KMS-11 (cell line): Measurements from ENCODE around the gene SLC24A4.

Source experiments
- H2AFZ ChIP-seq: fragments of 200-600 bp; sonication (generic); 2 replicates; pipeline ENCODE4 v1.6.1; 2016; ENCODE audit warnings: antibody characterized with exemption, mixed run types, low read depth
- H3K27ac ChIP-seq: fragments of 200-600 bp; sonication (generic); 2 replicates; pipeline ENCODE4 v1.6.1; 2016; ENCODE audit warnings: mild to moderate bottlenecking, mixed run types
- H3K27me3 ChIP-seq: fragments of 200-600 bp; sonication (generic); 2 replicates; pipeline ENCODE4 v1.6.1; 2017; ENCODE audit warnings: mild to moderate bottlenecking, low read depth, mixed run types, moderate library complexity; ENCODE audit not compliant: insufficient read depth
- H3K36me3 ChIP-seq: fragments of 200-600 bp; sonication (generic); 2 replicates; pipeline ENCODE4 v1.6.1; 2017; ENCODE audit warnings: mild to moderate bottlenecking, mixed run types; ENCODE audit not compliant: insufficient read depth
- H3K4me1 ChIP-seq: fragments of 200-600 bp; sonication (generic); 2 replicates; pipeline ENCODE4 v1.6.1; 2016; ENCODE audit warnings: mild to moderate bottlenecking, low read depth, mixed run types; ENCODE audit not compliant: poor library complexity, severe bottlenecking
- H3K4me2 ChIP-seq: fragments of 200-600 bp; sonication (generic); 2 replicates; pipeline ENCODE4 v1.7.0; 2016; ENCODE audit warnings: mild to moderate bottlenecking, mixed run types
- H3K4me3 ChIP-seq: fragments of 200-600 bp; sonication (generic); IDR thresholded peaks from 2 replicates; pipeline ENCODE4 v1.6.1; 2017; ENCODE audit warnings: low read depth, low read length, mixed read lengths; ENCODE audit not compliant: insufficient read depth
- H3K79me2 ChIP-seq: fragments of 200-600 bp; sonication (generic); 2 replicates; pipeline ENCODE4 v1.6.1; 2016; ENCODE audit warnings: low read depth, mixed run types; ENCODE audit not compliant: insufficient read depth
- H3K9ac ChIP-seq: fragments of 200-600 bp; sonication (generic); 2 replicates; pipeline ENCODE4 v1.6.1; 2016; ENCODE audit warnings: mild to moderate bottlenecking, mixed run types
- H4K20me1 ChIP-seq: fragments of 200-600 bp; sonication (generic); 2 replicates; pipeline ENCODE4 v1.6.1; 2016; ENCODE audit warnings: mild to moderate bottlenecking, mixed run types; ENCODE audit not compliant: insufficient read depth
- TF ChIP-seq, protein P1 (sequence below): fragments of 200-600 bp; sonication (generic); conservative IDR thresholded peaks from 2 replicates; pipeline ENCODE4 v1.6.1; 2017; ENCODE audit warnings: low read depth, mild to moderate bottlenecking, antibody characterized with exemption, low read length, moderate library complexity, mixed read lengths

Gene SLC24A4

GRCh38 chr14:92452471-92452870 lies 129.5 kb downstream of the SLC24A4 start:
- H3K27me3 ChIP-seq, result no peaks in the 10 kb centered on the region
- H2AFZ ChIP-seq, result no peak overlapping the region
- H3K4me2 ChIP-seq, result no peak overlapping the region
- H3K4me3 ChIP-seq, result no peak overlapping the region
- H4K20me1 ChIP-seq, result no peaks in the 10 kb centered on the region
- TF ChIP-seq, protein P1, sequence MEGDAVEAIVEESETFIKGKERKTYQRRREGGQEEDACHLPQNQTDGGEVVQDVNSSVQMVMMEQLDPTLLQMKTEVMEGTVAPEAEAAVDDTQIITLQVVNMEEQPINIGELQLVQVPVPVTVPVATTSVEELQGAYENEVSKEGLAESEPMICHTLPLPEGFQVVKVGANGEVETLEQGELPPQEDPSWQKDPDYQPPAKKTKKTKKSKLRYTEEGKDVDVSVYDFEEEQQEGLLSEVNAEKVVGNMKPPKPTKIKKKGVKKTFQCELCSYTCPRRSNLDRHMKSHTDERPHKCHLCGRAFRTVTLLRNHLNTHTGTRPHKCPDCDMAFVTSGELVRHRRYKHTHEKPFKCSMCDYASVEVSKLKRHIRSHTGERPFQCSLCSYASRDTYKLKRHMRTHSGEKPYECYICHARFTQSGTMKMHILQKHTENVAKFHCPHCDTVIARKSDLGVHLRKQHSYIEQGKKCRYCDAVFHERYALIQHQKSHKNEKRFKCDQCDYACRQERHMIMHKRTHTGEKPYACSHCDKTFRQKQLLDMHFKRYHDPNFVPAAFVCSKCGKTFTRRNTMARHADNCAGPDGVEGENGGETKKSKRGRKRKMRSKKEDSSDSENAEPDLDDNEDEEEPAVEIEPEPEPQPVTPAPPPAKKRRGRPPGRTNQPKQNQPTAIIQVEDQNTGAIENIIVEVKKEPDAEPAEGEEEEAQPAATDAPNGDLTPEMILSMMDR, result no peak
- H3K4me1 ChIP-seq, result no peaks in the 10 kb centered on the region
- H3K36me3 ChIP-seq, result no peaks in the 10 kb centered on the region
- no peak overlapping the region for H3K9ac ChIP-seq
- H3K27ac ChIP-seq, result no peak overlapping the region
- no peaks in the 10 kb centered on the region for H3K79me2 ChIP-seq

DNA sequence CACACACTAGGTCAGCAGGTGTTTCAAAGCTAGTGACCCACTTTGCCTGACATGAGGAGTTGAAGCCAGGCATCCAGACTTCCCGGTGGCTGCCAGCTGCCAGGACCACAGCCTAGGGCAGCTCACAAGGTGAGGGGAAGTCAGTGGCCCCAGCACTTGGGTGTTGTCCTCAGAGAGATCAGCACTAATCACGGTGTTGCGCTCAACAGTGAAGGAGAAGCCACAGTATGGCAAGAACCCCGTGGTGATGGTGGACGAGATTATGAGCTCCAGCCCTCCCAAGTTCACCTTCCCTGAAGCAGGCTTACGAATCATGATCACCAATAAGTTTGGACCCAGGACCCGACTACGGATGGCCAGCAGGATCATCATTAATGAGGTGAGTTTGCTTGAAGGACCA lies 130.7 kb downstream of the SLC24A4 start:
- Histone ChIP-seq H3K9ac (no peak overlapping the region), H3K27ac (no peak overlapping the region)
- TF ChIP-seq, protein P1, result no peak

DNA sequence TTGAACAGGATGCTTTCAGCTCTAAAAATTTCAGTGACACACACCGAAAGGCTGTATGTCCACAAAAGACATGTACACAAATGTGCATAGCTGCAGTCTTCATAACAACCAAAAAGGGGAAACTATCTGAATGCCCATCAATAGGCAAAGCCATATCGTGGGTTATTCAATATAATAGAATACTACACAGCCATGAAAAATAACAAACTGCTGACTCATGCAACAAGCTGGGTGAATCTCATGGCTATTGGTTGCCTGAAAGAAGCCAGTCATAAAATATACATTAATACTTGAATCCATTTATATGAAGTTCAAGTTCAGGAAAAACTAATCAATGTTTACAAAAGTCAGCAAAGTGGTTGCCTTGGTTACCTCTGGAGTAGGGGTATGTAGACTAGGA lies 132.3 kb downstream of the SLC24A4 start:
- no peaks in the 10 kb centered on the region for H3K79me2 ChIP-seq
- no peak overlapping the region for H3K4me2 ChIP-seq
- H3K27me3 ChIP-seq, result no peaks in the 10 kb centered on the region
- no peaks in the 10 kb centered on the region for H3K4me1 ChIP-seq
- no peak overlapping the region for H2AFZ ChIP-seq
- H3K4me3 ChIP-seq, result no peak overlapping the region
- TF ChIP-seq, protein P1, result no peak
- no peaks in the 10 kb centered on the region for H4K20me1 ChIP-seq
- H3K9ac ChIP-seq, result no peak overlapping the region
- no peak overlapping the region for H3K27ac ChIP-seq
- no peaks in the 10 kb centered on the region for H3K36me3 ChIP-seq

More for the DNA sequence above, 130.7 kb downstream of the SLC24A4 start:
- Histone ChIP-seq H3K79me2 (no peaks in the 10 kb centered on the region), H3K4me1 (no peaks in the 10 kb centered on the region), H4K20me1 (no peaks in the 10 kb centered on the region), H3K36me3 (no peaks in the 10 kb centered on the region), H2AFZ (no peak overlapping the region), H3K27me3 (no peaks in the 10 kb centered on the region), H3K4me2 (no peak overlapping the region), H3K4me3 (no peak overlapping the region)

DNA sequence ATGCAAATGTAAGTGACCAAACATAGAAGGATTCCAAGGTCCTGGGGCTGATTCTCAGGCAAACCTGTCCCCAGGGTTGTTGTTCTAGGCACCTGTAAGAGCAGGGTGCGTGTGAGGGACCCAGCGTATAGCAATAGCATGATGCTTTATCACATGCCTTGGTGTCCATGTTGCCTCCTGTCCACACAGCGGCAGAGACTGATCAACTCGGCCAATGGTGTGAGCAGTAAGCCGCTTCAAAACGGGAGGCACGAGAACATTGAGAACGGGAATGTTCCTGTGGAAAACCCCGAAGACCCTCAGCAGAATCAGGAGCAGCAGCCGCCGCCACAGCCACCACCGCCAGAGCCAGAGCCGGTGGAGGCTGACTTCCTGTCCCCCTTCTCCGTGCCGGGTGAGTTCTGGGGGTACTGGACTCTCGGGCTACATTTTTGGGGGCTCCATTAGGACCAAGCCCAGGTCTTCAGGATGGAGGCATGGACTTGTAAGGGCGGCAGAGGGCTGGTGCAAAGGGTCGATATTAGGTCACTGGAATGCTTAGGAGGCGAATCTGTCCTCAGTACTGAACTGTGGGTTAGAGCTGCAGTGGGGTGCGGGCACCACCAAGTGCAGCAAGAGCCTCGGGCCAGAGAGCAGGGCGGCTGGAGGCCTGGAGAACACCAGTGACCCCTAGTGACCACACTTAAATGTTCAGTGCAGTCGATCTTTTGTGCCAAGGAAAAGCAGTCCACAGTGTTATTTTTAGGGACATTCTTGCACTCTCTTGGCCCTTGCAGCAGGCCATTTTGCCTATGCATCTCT lies 133.4 kb downstream of the SLC24A4 start:
- no peak overlapping the region for H3K27ac ChIP-seq
- H3K4me1 ChIP-seq, result no peaks in the 10 kb centered on the region
- no peak overlapping the region for H3K9ac ChIP-seq
- H3K4me3 ChIP-seq, result no peak overlapping the region
- H3K79me2 ChIP-seq, result no peaks in the 10 kb centered on the region
- TF ChIP-seq, protein P1, result no peak; the same call in 1 of the 2 replicates
- no peaks in the 10 kb centered on the region for H4K20me1 ChIP-seq
- H2AFZ ChIP-seq, result no peak overlapping the region
- H3K4me2 ChIP-seq, result no peak overlapping the region
- H3K36me3 ChIP-seq, result no peaks in the 10 kb centered on the region
- no peaks in the 10 kb centered on the region for H3K27me3 ChIP-seq
